Kidney capillary endothelial cell (primary cell): ENCODE results near the gene DNAH11.
"Not testable (repeated sequence)": the region's sequence is repeated elsewhere in the genome, so short reads cannot be mapped to it uniquely, and the experiment has no call there.

Experiments
- DNase-seq: peaks from one replicate; pipeline ENCODE4 v3.0.0-alpha.2; 2018; ENCODE audit warnings: low spot score

DNAH11 gene

DNA sequence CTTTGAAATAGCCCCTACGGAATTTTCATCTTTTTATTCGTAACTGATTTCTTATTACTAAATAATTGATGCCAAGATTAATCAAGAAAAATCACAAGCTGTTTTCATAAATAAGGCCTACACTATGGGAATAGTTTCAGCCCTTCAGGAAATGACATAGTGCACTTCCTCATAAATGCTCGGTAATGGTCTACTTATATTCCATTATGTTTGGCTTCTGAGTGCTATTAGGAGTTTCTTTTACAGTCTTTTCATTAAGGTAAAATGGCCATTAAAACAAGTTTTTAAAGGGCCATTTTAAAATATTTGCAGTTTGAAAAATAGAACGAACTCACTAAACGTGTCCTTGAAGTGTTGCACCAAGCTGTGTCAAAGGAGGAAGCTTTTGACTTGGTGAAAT is 174.5 kb downstream of the DNAH11 start:
- no peak for DNase-seq

GRCh38 chr7:21718391-21718790 is 175.6 kb downstream of the DNAH11 start:
- DNase-seq: no peak

DNA sequence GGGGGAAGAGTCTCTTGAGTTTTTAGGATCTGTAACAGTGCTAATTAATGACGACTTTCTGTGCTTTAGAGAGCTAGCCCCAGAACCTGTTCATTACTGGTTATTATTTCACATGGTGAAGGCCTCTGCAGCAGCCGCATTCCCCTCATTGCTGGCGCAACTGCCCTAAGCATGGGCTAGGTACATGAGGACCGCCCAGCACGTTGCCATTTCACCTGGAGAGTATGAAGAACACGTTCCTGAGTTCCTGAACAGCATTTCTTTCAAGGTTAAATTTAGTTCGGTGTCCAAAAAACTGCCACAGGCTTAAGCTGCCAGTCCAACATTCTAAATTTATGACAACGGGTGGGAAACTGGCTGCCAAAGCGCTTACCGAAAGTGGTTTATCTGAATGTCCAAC is 177.0 kb downstream of the DNAH11 start:
- DNase-seq: no peak

DNA sequence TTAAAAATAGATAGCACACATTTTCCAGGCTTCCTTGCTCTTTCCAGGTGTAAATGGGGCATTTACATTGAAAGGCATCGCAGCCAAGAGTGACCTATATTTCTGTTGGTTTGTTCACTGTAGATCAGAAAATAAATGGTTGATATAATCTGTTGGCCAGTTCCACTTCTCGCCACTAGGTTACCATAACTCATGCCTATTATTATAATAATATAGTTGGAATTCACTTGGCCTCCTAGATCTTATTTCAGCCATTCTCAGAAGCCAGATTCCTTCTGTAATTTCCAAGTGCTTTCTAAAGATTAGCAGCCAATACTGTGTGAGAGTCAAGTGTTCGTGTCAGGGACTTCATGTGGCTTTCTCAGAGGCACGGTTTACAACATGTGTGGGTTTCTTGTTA is 179.5 kb downstream of the DNAH11 start:
- DNase-seq: no peak

GRCh38 chr7:21724562-21724961 is 181.7 kb downstream of the DNAH11 start:
- DNase-seq: no peak

DNA sequence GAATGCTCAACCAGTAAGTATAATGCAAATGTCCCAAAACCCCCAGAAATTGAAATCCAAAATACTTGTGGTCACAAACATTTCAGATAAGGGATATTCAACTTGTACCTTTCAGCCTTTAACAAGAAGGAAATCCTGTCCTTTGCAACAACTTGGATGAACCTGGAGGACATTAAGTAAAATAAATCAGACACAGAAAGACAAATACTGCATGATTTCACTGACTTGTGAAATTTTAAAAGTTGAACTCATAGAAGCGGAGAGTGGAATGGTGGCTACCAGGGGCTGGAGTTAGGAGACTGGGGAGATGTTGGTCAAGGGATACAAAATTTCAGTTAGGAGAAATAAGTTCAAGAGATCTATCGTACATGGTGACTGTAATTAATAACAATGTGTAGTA is 187.6 kb downstream of the DNAH11 start:
- DNase-seq: no peak

- no peak for DNase-seq
Observed at GRCh38 chr7:21731977-21732376, 189.1 kb downstream of the DNAH11 start.

- DNase-seq: not testable (repeated sequence)
Observed at GRCh38 chr7:21732956-21733355, 190.1 kb downstream of the DNAH11 start.

DNA sequence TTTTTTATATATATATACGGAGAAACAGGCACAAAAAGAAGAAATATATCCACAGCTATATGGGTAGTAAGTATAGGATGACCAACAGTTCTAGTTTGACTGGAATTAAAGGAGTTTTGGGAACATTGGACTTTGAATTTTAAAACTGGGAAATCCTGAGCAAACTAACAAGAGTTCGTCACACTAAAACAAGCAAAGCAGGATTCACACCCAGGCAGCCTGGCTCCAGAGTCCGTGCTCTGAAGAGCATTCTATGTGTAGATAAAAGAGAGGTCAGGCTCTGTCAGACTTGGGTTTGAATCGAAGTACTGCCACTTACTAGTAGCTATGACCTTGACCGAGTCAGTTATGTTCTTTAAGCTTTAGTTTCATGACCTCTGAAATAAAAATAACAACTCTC is 191.0 kb downstream of the DNAH11 start:
- no peak for DNase-seq

- DNase-seq: no peak
Observed at GRCh38 chr7:21743493-21743892, 200.7 kb downstream of the DNAH11 start.

DNA sequence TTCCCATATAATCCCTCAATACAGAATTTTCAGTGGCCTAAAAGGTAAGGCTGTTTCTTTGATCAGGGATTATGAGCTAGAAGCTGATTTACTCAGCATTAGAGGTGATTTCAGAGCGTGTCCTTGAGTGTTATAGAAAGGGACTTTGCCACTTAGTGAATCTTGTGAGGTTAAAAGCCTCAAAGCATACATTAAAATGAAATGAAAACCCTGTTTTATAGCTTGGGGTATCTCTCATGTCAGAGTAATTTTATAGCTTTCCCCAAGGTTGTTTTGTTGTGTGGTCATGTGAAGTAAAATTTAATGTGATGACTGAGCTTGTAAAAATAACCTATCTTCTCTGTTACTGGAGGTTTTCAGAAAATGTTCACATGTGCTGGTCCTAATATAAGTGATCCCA is 204.1 kb downstream of the DNAH11 start:
- no peak for DNase-seq

- DNase-seq: no peak
Observed at GRCh38 chr7:21747806-21748205, 205.0 kb downstream of the DNAH11 start.

GRCh38 chr7:21749378-21749777 is 206.5 kb downstream of the DNAH11 start:
- DNase-seq: no peak

DNA sequence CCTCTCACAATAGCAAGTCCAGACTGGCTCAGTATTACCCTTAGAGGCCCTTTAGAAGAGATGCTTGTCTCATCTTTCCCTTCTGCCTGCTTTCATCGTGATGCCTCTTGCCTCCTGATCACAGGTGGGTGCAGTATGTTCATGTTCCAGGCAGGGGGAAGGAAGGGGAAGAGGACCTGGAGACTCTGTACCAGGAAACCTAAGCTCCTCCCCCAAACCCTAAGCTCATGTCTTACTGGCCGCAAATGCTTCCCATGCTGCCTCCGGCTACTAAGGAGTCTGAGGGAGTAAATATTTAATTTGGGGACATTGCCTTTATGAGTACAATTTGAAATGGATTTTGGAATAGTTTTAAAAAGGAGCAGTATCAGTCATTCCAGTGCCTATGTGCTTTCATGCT is 210.2 kb downstream of the DNAH11 start:
- no peak for DNase-seq

- no peak for DNase-seq
Observed at GRCh38 chr7:21754963-21755362, 212.1 kb downstream of the DNAH11 start.

DNA sequence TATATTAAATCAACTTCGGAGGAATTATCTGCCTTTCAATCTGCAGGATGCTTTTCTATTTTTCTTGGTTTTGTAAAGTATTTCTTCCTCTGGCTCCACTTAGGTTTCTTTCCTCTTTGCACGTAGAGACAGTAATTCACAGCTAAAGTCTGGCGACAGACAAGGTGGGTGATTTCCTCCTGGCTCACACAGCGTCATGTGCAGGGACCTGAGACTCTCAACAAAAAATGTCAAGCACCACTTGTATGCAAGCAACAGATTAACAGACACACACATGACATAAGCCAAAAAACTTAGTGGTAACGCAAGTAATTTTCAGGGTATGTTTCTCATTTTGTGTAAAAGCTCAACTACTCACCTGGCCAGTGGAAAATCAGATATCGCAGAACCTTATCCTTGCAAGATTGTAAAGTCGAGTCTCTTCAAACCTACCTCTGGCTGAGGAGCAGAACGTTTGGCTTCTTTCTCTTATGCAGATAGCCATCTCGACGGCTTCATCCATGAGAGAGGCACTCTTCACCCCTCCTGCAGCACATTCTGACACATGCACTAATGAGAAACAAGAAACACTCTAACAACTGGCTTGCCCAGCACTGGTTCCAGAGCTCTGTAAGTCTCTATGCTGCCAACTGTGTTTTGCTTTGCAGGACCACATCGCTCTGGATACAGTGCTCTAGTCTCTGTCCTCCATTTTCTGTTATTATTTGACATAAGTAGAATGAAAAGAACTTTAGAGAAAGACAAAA is 214.9 kb downstream of the DNAH11 start:
- DNase-seq: no peak

GRCh38 chr7:21758286-21758685 is 215.4 kb downstream of the DNAH11 start:
- no peak for DNase-seq

DNA sequence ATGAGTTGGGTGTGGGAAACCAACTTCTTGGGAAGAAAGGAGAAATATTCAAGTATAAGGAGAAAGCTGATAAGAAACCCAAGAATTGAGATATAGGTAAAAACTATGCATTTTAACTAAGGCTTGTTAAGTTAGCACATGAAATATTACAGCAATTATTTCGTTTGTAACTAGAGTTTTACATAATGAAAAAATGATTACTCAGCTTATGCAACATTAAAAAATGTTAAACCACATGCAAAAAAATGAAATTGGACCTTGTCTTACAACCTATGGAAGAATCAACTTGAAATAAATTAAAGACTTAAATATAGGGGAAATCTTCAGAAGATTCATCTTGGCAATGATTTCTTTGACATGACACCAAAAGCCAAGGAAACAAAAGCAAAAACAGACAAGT is 219.6 kb downstream of the DNAH11 start:
- no peak for DNase-seq

- DNase-seq: no peak
Observed at GRCh38 chr7:21763818-21764217, 221.0 kb downstream of the DNAH11 start.

- DNase-seq: no peak
Observed at GRCh38 chr7:21766218-21766617, 223.4 kb downstream of the DNAH11 start.

DNA sequence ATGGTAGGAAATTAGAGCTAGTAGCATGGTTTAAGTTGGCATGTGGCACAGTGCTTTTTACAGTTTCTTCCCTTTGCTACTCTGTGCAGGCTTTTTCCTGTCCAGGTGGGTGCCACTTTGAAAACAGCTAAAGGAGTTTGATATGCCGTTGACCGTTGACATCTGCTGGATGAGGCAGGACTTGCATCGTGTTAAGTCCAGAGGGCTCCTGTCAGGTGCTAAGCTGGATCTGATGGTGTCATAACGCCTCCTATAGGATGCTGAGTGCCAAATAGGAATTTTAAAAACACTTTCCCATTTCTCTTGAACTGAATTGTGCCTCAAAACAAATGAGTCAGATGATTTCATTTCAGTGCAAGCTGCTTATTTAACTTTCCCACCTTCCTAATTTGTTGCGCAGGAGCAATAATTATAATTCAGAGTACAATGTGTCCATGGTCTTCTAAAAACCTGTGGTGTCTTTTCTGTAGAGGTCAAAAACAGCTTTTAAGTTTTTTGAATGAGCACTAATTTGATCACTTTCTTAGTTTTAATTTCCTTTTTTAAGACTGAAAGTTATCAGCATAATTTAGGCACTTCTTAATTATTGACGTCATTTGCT is 224.6 kb downstream of the DNAH11 start:
- no peak for DNase-seq

- no peak for DNase-seq
Observed at GRCh38 chr7:21768279-21768678, 225.4 kb downstream of the DNAH11 start.

DNA sequence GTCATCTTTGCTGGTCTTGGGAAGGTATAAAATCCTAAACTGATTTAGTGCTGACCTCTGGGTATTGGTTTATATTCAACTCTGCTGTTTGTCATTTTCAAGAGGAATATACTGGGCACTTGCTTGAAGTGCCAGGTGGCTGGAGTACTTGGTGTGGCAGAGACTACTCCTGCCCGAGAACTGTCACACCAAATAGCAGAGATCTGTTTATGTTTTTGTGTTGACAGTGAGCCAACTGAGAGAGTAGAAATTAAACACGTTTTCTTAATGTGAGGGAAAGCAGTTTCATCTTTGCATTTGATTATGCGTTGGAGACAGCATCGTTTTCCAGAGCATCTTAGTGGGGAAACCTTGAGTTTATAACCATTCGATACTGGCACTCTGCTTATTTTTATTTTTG is 228.4 kb downstream of the DNAH11 start:
- DNase-seq: no peak
